Activated T-helper 2 cell treated with anti-CD3 and anti-CD28 coated beads, Interferon-gamma antibody, Interleukin-2, Interleukin-4, amounts not matched to agents 10 μg/mL and 5 μg/mL and 100 μg/mL, durations not matched to agents 14 hours and 24 hours and 36 hours (primary cell): ENCODE measurements around the gene CENPP. TPM values are rescaled to one million over a fixed set of nuclear protein-coding genes. Genes with fewer than 3 reads are reported as not detected.

ENCODE experiments used
- DNase-seq: peaks from one replicate; pipeline ENCODE4 v3.0.0; 2021; ENCODE audit warnings: low spot score
- H3K27ac Mint-ChIP-seq: one replicate; pipeline ENCODE4 v1.8.0; 2021; ENCODE audit warnings: mixed read lengths
- H3K27me3 Mint-ChIP-seq: one replicate; pipeline ENCODE4 v1.8.0; 2021; ENCODE audit warnings: low read depth, mixed read lengths
- H3K36me3 Mint-ChIP-seq: one replicate; pipeline ENCODE4 v1.8.0; 2021; ENCODE audit warnings: low read depth, mixed read lengths
- H3K4me1 Mint-ChIP-seq: one replicate; pipeline ENCODE4 v1.8.0; 2021; ENCODE audit warnings: low read depth, mixed read lengths
- H3K4me3 Mint-ChIP-seq: one replicate; pipeline ENCODE4 v1.8.0; 2021; ENCODE audit warnings: low read depth, mild to moderate bottlenecking, moderate library complexity, mixed read lengths
- H3K9me3 Mint-ChIP-seq: one replicate; pipeline ENCODE4 v1.8.0; 2021; ENCODE audit warnings: mixed read lengths
- intact Hi-C: fragments of 100-400 bp; cut with micrococcal nuclease; formaldehyde crosslinking; loops from one replicate; pipeline ENCODE4 v1.15.1; 2023
- total RNA-seq: library from RNA; stranded (reverse); gene quantifications from 2 replicates; pipeline ENCODE4 v1.2.3, GENCODE V29; 2022

Gene CENPP
- total RNA-seq, 1 donor from 2014 or later = 19.2 TPM

GRCh38 chr9:92601451-92601850, 275.7 kb downstream of the CENPP start:
- no peaks in the 10 kb centered on the region for H3K4me1 Mint-ChIP-seq
- intact Hi-C loops = no loop called here
- peaks cover 20% of the 10 kb centered on the region for H3K9me3 Mint-ChIP-seq

GRCh38 chr9:92602413-92602812, 276.7 kb downstream of the CENPP start:
- Mint-ChIP-seq H3K27me3 (no peaks in the 10 kb centered on the region), H3K36me3 (peaks cover 19% of the 10 kb centered on the region), H3K9me3 (peaks cover 20% of the 10 kb centered on the region), H3K4me1 (peaks cover 2% of the 10 kb centered on the region), H3K4me3 (no peak overlapping the region), H3K27ac (no peak overlapping the region)
- DNase-seq = no peak
- intact Hi-C loops = no loop called here

More at GRCh38 chr9:92601451-92601850, 275.7 kb downstream of the CENPP start:
- no peak for DNase-seq
- no peaks in the 10 kb centered on the region for H3K27me3 Mint-ChIP-seq
- no peak overlapping the region for H3K4me3 Mint-ChIP-seq
- H3K36me3 Mint-ChIP-seq = peaks cover 19% of the 10 kb centered on the region
- H3K27ac Mint-ChIP-seq = no peak overlapping the region

GRCh38 chr9:92603100-92603499, 277.3 kb downstream of the CENPP start:
- Mint-ChIP-seq H3K4me1 (peaks cover 2% of the 10 kb centered on the region), H3K36me3 (peaks cover 19% of the 10 kb centered on the region), H3K4me3 (no peak overlapping the region), H3K27me3 (no peaks in the 10 kb centered on the region), H3K27ac (no peak overlapping the region), H3K9me3 (peaks cover 20% of the 10 kb centered on the region)
- intact Hi-C loops = no loop called here
- DNase-seq = no peak

- Mint-ChIP-seq H3K27ac (no peak overlapping the region), H3K9me3 (peaks cover 20% of the 10 kb centered on the region), H3K36me3 (peaks cover 19% of the 10 kb centered on the region), H3K4me3 (no peak overlapping the region), H3K27me3 (no peaks in the 10 kb centered on the region), H3K4me1 (peaks cover 2% of the 10 kb centered on the region)
- intact Hi-C loops = no loop called here
- no peak for DNase-seq
These were observed 278.2 kb downstream of the CENPP start for GRCh38 chr9:92603990-92604389.

- Mint-ChIP-seq H3K27me3 (no peaks in the 10 kb centered on the region), H3K36me3 (peaks cover 19% of the 10 kb centered on the region), H3K4me3 (no peak overlapping the region), H3K27ac (no peak overlapping the region), H3K4me1 (peaks cover 2% of the 10 kb centered on the region), H3K9me3 (peaks cover 20% of the 10 kb centered on the region)
- DNase-seq = no peak
- intact Hi-C loops = no loop called here
These were observed 279.5 kb downstream of the CENPP start for GRCh38 chr9:92605224-92605623.

- H3K4me3 Mint-ChIP-seq = no peak overlapping the region
- DNase-seq = no peak
- H3K27ac Mint-ChIP-seq = no peak overlapping the region
- peaks cover 27% of the 10 kb centered on the region for H3K36me3 Mint-ChIP-seq
- H3K27me3 Mint-ChIP-seq = no peaks in the 10 kb centered on the region
- intact Hi-C loops = no loop called here
- peaks cover 2% of the 10 kb centered on the region for H3K4me1 Mint-ChIP-seq
- peaks cover 20% of the 10 kb centered on the region for H3K9me3 Mint-ChIP-seq
These were observed 281.3 kb downstream of the CENPP start for GRCh38 chr9:92607088-92607487.

- H3K4me1 Mint-ChIP-seq = peaks cover 2% of the 10 kb centered on the region
- no peak overlapping the region for H3K27ac Mint-ChIP-seq
- peaks cover 20% of the 10 kb centered on the region for H3K9me3 Mint-ChIP-seq
- no peak for DNase-seq
- H3K4me3 Mint-ChIP-seq = no peak overlapping the region
- intact Hi-C loops = no loop called here
- peaks cover 32% of the 10 kb centered on the region for H3K36me3 Mint-ChIP-seq
- H3K27me3 Mint-ChIP-seq = no peaks in the 10 kb centered on the region
These were observed 282.0 kb downstream of the CENPP start for GRCh38 chr9:92607773-92608172.

- Mint-ChIP-seq H3K27ac (no peak overlapping the region), H3K4me3 (no peak overlapping the region), H3K9me3 (peaks cover 16% of the 10 kb centered on the region), H3K4me1 (peaks cover 2% of the 10 kb centered on the region), H3K27me3 (no peaks in the 10 kb centered on the region), H3K36me3 (peaks cover 28% of the 10 kb centered on the region)
- DNase-seq = no peak
- intact Hi-C loops = no loop called here
These were observed 282.6 kb downstream of the CENPP start for GRCh38 chr9:92608241-92608908.

GRCh38 chr9:92608909-92609445, 283.2 kb downstream of the CENPP start:
- Mint-ChIP-seq H3K36me3 (peaks cover 22% of the 10 kb centered on the region), H3K27me3 (no peaks in the 10 kb centered on the region), H3K9me3 (peaks cover 10% of the 10 kb centered on the region), H3K4me3 (no peak overlapping the region), H3K27ac (no peak overlapping the region), H3K4me1 (peaks cover 2% of the 10 kb centered on the region)
- DNase-seq = no peak
- intact Hi-C loops = no loop called here

- no peaks in the 10 kb centered on the region for H3K9me3 Mint-ChIP-seq
- intact Hi-C loops = no loop called here
- no peaks in the 10 kb centered on the region for H3K27me3 Mint-ChIP-seq
- H3K27ac Mint-ChIP-seq = no peak overlapping the region
- H3K4me3 Mint-ChIP-seq = no peak overlapping the region
- peaks cover 2% of the 10 kb centered on the region for H3K4me1 Mint-ChIP-seq
- no peak for DNase-seq
- H3K36me3 Mint-ChIP-seq = peaks cover 26% of the 10 kb centered on the region
These were observed 285.0 kb downstream of the CENPP start for GRCh38 chr9:92610470-92611420.

- no peak for DNase-seq
- Mint-ChIP-seq H3K36me3 (peaks cover 34% of the 10 kb centered on the region), H3K4me1 (peaks cover 2% of the 10 kb centered on the region), H3K27me3 (no peaks in the 10 kb centered on the region), H3K27ac (no peak overlapping the region), H3K9me3 (no peaks in the 10 kb centered on the region), H3K4me3 (no peak overlapping the region)
- intact Hi-C loops = no loop called here
These were observed 286.0 kb downstream of the CENPP start for GRCh38 chr9:92611621-92612285.

- no peak overlapping the region for H3K4me3 Mint-ChIP-seq
- intact Hi-C loops = no loop called here
- H3K27me3 Mint-ChIP-seq = no peaks in the 10 kb centered on the region
- H3K9me3 Mint-ChIP-seq = no peaks in the 10 kb centered on the region
- H3K4me1 Mint-ChIP-seq = no peaks in the 10 kb centered on the region
- no peak for DNase-seq
- peaks cover 34% of the 10 kb centered on the region for H3K36me3 Mint-ChIP-seq
- H3K27ac Mint-ChIP-seq = no peak overlapping the region
These were observed 286.5 kb downstream of the CENPP start for GRCh38 chr9:92612292-92612691.
